ENCODE results near the gene WNT3.
A peak's percentile ranks its signal among the peaks of the same experiment; 100 is the strongest.

WNT3 gene

GRCh38 chr17:46851029-46851741, 32.7 kb upstream of the WNT3 start, which contains the start of gene WNT9B:
TSS of gene WNT9B (plus strand) at chr17:46851583. CDS start at chr17:46851639, 56 bp downstream.
- Histone ChIP-seq H3K23ac (ENCODE audit: low read length) (peak within 1 kb of the TSS; percentile 85), H3K27me3 (ENCODE audit: insufficient read depth, low read length, poor library complexity) (peaks cover 3% of the 10 kb centered on the region), H4K5ac (ENCODE audit: low read length) (no peak within 1 kb of the TSS), H3K4ac (ENCODE audit: low read depth, low read length) (no peak within 1 kb of the TSS), H2BK15ac (replicated peaks; ENCODE audit: low read depth) (no peak within 1 kb of the TSS), H3K27ac (ENCODE audit: low read depth, low read length) (no peak within 1 kb of the TSS), H3K18ac (ENCODE audit: low read length) (no peak within 1 kb of the TSS), H3K4me3 (ENCODE audit: low read length) (peak within 1 kb of the TSS; percentile 48), H3K4me1 (ENCODE audit: control insufficient read depth, low read depth, low read length) (no peaks in the 10 kb centered on the region), H4K8ac (ENCODE audit: low read depth, low read length) (no peak within 1 kb of the TSS), H3K4me2 (ENCODE audit: low read length) (peak within 1 kb of the TSS; percentile 94), H3K79me1 (ENCODE audit: low read length) (no peaks in the 10 kb centered on the region), H3K36me3 (ENCODE audit: control insufficient read depth, insufficient read depth, low read length) (no peaks in the 10 kb centered on the region), H3K9ac (ENCODE audit: low read length) (peak within 1 kb of the TSS; percentile 78), H3K56ac (ENCODE audit: low read length) (peak within 1 kb of the TSS; percentile 88), H2BK5ac (ENCODE audit: low read length) (no peak within 1 kb of the TSS), H2BK120ac (ENCODE audit: low read depth, low read length) (no peak within 1 kb of the TSS), H3K79me2 (ENCODE audit: control insufficient read depth, insufficient read depth, low read length) (no peaks in the 10 kb centered on the region), H2AK5ac (ENCODE audit: low read length) (no peak within 1 kb of the TSS)
- WGBS (ENCODE audit: extremely low coverage, insufficient coverage, low lambda C conversion rate), result no CpG with 5 or more reads among the region's 75 CpGs
- peak; percentile 86 for DNase-seq

DNA sequence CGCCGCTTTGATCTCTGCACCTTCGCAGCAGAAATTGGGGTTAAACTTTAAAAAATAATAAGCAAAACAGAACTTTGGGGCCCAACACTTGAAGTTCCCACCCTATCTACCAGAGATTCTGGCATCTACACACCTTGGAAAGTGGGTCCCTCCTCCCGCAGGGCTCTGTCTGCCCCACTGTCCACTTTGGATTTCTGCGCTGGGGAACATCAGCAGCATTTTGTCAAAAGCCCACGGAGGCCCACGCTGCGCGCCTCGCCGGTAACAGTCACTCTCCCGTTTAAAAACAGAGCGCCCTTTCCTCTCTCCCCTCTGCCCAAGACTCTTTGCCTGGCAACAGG, 32.2 kb upstream of the WNT3 start:
- peak overlapping the region; percentile 92 for H3K4me2 ChIP-seq (ENCODE audit: low read length)
- H3K27ac ChIP-seq (ENCODE audit: low read depth, low read length), result no peak overlapping the region
- H3K56ac ChIP-seq (ENCODE audit: low read length), result peak overlapping the region; percentile 80
- no peak overlapping the region for H4K5ac ChIP-seq (ENCODE audit: low read length)
- no peak overlapping the region for H4K8ac ChIP-seq (ENCODE audit: low read depth, low read length)
- no peaks in the 10 kb centered on the region for H3K79me1 ChIP-seq (ENCODE audit: low read length)
- H3K4ac ChIP-seq (ENCODE audit: low read depth, low read length), result no peak overlapping the region
- no peak overlapping the region for H3K18ac ChIP-seq (ENCODE audit: low read length)
- no peaks in the 10 kb centered on the region for H3K4me1 ChIP-seq (ENCODE audit: control insufficient read depth, low read depth, low read length)
- no peak overlapping the region for H2BK5ac ChIP-seq (ENCODE audit: low read length)
- peaks cover 3% of the 10 kb centered on the region for H3K27me3 ChIP-seq (ENCODE audit: insufficient read depth, low read length, poor library complexity)
- WGBS (ENCODE audit: extremely low coverage, insufficient coverage, low lambda C conversion rate), result no CpG with 5 or more reads among the region's 13 CpGs
- H3K23ac ChIP-seq (ENCODE audit: low read length), result peak overlapping the region; percentile 68
- H3K4me3 ChIP-seq (ENCODE audit: low read length), result no peak overlapping the region
- no peak overlapping the region for H2AK5ac ChIP-seq (ENCODE audit: low read length)
- peak overlapping the region; percentile 56 for H3K9ac ChIP-seq (ENCODE audit: low read length)
- no peaks in the 10 kb centered on the region for H3K36me3 ChIP-seq (ENCODE audit: control insufficient read depth, insufficient read depth, low read length)
- no peak overlapping the region for H2BK120ac ChIP-seq (ENCODE audit: low read depth, low read length)
- no peaks in the 10 kb centered on the region for H3K79me2 ChIP-seq (ENCODE audit: control insufficient read depth, insufficient read depth, low read length)
- no peak for DNase-seq
- H2BK15ac ChIP-seq (replicated peaks; ENCODE audit: low read depth), result no peak overlapping the region

DNA sequence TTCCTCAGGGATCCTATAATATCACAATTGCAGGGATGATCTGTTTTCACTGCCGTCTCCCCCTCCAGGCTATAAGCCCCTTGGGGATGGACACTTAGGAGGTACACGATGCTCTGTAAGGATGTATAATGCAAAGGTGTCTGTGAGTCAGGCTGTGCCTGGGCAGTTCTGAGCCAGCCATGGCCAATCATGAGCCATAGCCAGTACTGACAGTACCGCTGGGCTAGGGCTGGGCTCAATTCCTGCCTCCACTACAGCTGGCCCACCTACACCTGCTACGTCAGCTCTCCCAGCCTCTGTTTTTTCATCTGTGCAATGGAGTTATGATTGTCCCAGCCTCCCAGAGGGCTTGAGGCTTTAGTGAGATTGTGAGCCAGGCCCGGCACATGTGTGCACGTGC, 30.0 kb upstream of the WNT3 start:
- H2BK5ac ChIP-seq (ENCODE audit: low read length), result no peak overlapping the region
- H3K79me2 ChIP-seq (ENCODE audit: control insufficient read depth, insufficient read depth, low read length), result no peaks in the 10 kb centered on the region
- H3K27me3 ChIP-seq (ENCODE audit: insufficient read depth, low read length, poor library complexity), result peaks cover 3% of the 10 kb centered on the region
- no peak overlapping the region for H3K9ac ChIP-seq (ENCODE audit: low read length)
- H4K5ac ChIP-seq (ENCODE audit: low read length), result no peak overlapping the region
- no peak overlapping the region for H2BK15ac ChIP-seq (replicated peaks; ENCODE audit: low read depth)
- H3K27ac ChIP-seq (ENCODE audit: low read depth, low read length), result no peak overlapping the region
- H3K56ac ChIP-seq (ENCODE audit: low read length), result no peak overlapping the region
- no peak overlapping the region for H3K23ac ChIP-seq (ENCODE audit: low read length)
- H3K4me1 ChIP-seq (ENCODE audit: control insufficient read depth, low read depth, low read length), result no peaks in the 10 kb centered on the region
- H3K4ac ChIP-seq (ENCODE audit: low read depth, low read length), result no peak overlapping the region
- no peak overlapping the region for H4K8ac ChIP-seq (ENCODE audit: low read depth, low read length)
- H3K18ac ChIP-seq (ENCODE audit: low read length), result no peak overlapping the region
- DNase-seq, result no peak
- H3K36me3 ChIP-seq (ENCODE audit: control insufficient read depth, insufficient read depth, low read length), result no peaks in the 10 kb centered on the region
- no peak overlapping the region for H3K4me2 ChIP-seq (ENCODE audit: low read length)
- no peak overlapping the region for H2AK5ac ChIP-seq (ENCODE audit: low read length)
- H3K79me1 ChIP-seq (ENCODE audit: low read length), result no peaks in the 10 kb centered on the region
- H2BK120ac ChIP-seq (ENCODE audit: low read depth, low read length), result no peak overlapping the region
- no peak overlapping the region for H3K4me3 ChIP-seq (ENCODE audit: low read length)
- no CpG with 5 or more reads among the region's 6 CpGs for WGBS (ENCODE audit: extremely low coverage, insufficient coverage, low lambda C conversion rate)

- Histone ChIP-seq H3K27me3 (ENCODE audit: insufficient read depth, low read length, poor library complexity) (peaks cover 3% of the 10 kb centered on the region), H2BK5ac (ENCODE audit: low read length) (no peak overlapping the region), H3K4me1 (ENCODE audit: control insufficient read depth, low read depth, low read length) (no peaks in the 10 kb centered on the region), H2BK120ac (ENCODE audit: low read depth, low read length) (no peak overlapping the region), H3K23ac (ENCODE audit: low read length) (no peak overlapping the region), H3K79me2 (ENCODE audit: control insufficient read depth, insufficient read depth, low read length) (no peaks in the 10 kb centered on the region), H4K8ac (ENCODE audit: low read depth, low read length) (no peak overlapping the region), H3K18ac (ENCODE audit: low read length) (no peak overlapping the region), H3K9ac (ENCODE audit: low read length) (no peak overlapping the region), H3K27ac (ENCODE audit: low read depth, low read length) (no peak overlapping the region), H3K4me3 (ENCODE audit: low read length) (no peak overlapping the region), H2AK5ac (ENCODE audit: low read length) (no peak overlapping the region), H3K4ac (ENCODE audit: low read depth, low read length) (no peak overlapping the region), H2BK15ac (replicated peaks; ENCODE audit: low read depth) (no peak overlapping the region), H3K4me2 (ENCODE audit: low read length) (no peak overlapping the region), H3K36me3 (ENCODE audit: control insufficient read depth, insufficient read depth, low read length) (no peaks in the 10 kb centered on the region), H3K56ac (ENCODE audit: low read length) (no peak overlapping the region), H4K5ac (ENCODE audit: low read length) (no peak overlapping the region), H3K79me1 (ENCODE audit: low read length) (no peaks in the 10 kb centered on the region)
- no CpG with 5 or more reads among the region's 8 CpGs for WGBS (ENCODE audit: extremely low coverage, insufficient coverage, low lambda C conversion rate)
- DNase-seq, result no peak
Measured at GRCh38 chr17:46847204-46848191, 29.0 kb upstream of the WNT3 start.

- Histone ChIP-seq H4K8ac (ENCODE audit: low read depth, low read length) (no peak overlapping the region), H3K4me2 (ENCODE audit: low read length) (no peak overlapping the region), H3K23ac (ENCODE audit: low read length) (no peak overlapping the region), H3K79me2 (ENCODE audit: control insufficient read depth, insufficient read depth, low read length) (no peaks in the 10 kb centered on the region), H3K4me3 (ENCODE audit: low read length) (no peak overlapping the region), H3K4ac (ENCODE audit: low read depth, low read length) (no peak overlapping the region), H3K4me1 (ENCODE audit: control insufficient read depth, low read depth, low read length) (no peaks in the 10 kb centered on the region), H3K36me3 (ENCODE audit: control insufficient read depth, insufficient read depth, low read length) (no peaks in the 10 kb centered on the region), H3K27me3 (ENCODE audit: insufficient read depth, low read length, poor library complexity) (peaks cover 2% of the 10 kb centered on the region), H3K18ac (ENCODE audit: low read length) (no peak overlapping the region), H2AK5ac (ENCODE audit: low read length) (no peak overlapping the region), H2BK5ac (ENCODE audit: low read length) (no peak overlapping the region), H3K9ac (ENCODE audit: low read length) (no peak overlapping the region), H4K5ac (ENCODE audit: low read length) (no peak overlapping the region), H3K79me1 (ENCODE audit: low read length) (no peaks in the 10 kb centered on the region), H2BK15ac (replicated peaks; ENCODE audit: low read depth) (no peak overlapping the region), H3K56ac (ENCODE audit: low read length) (no peak overlapping the region), H3K27ac (ENCODE audit: low read depth, low read length) (no peak overlapping the region), H2BK120ac (ENCODE audit: low read depth, low read length) (no peak overlapping the region)
- peak; percentile 53 for DNase-seq
- WGBS (ENCODE audit: extremely low coverage, insufficient coverage, low lambda C conversion rate), result no CpG with 5 or more reads among the region's 3 CpGs
Measured at GRCh38 chr17:46842835-46843234, 24.3 kb upstream of the WNT3 start.

All from mesendoderm (in vitro differentiated cells).